ENCODE measurements around the gene PRRC2B. TPM values are rescaled to one million over a fixed set of nuclear protein-coding genes. Genes with fewer than 3 reads are reported as not detected.

PRRC2B gene
- total and polyA plus RNA-seq, 2 of the 13 experiments (the other 11 are each of a cell fraction or from before 2014, with no cell fraction given): 20.8 to 37.4 TPM

GRCh38 chr9:131502781-131503625, 109.1 kb downstream of the PRRC2B start, which contains the start of gene POMT1 (continued):
- TF ChIP-seq TSC22D2 (CRISPR knock-in tag; IDR thresholded peaks at IDR 0.05; ENCODE audit: borderline replicate concordance) (no peak), THAP8 (CRISPR knock-in tag; IDR thresholded peaks at IDR 0.05; ENCODE audit: borderline replicate concordance) (0 out of 2 replicates have a peak, but pooled peaks have one; percentile 39), KDM4B (CRISPR knock-in tag; IDR thresholded peaks at IDR 0.05) (peak; percentile 81; the same call in 1 of the 2 replicates), TRIM22 (IDR thresholded peaks at IDR 0.05) (no peak), ZNF205 (CRISPR knock-in tag; IDR thresholded peaks at IDR 0.05) (0 out of 2 replicates have a peak, but pooled peaks have one; percentile 27), ZNF225 (CRISPR knock-in tag; IDR thresholded peaks at IDR 0.05) (peak; percentile 83), ZNF883 (CRISPR knock-in tag; IDR thresholded peaks at IDR 0.05; ENCODE audit: not compliant biosample characterization) (peak; percentile 72), KLF11 (CRISPR knock-in tag; IDR thresholded peaks at IDR 0.05) (no peak), GLI4 (CRISPR knock-in tag; IDR thresholded peaks at IDR 0.05; ENCODE audit: borderline replicate concordance) (no peak), ZFP82 (CRISPR knock-in tag; IDR thresholded peaks at IDR 0.05; ENCODE audit: borderline replicate concordance) (peak; percentile 57; the same call in 1 of the 2 replicates), TOE1 (CRISPR knock-in tag; IDR thresholded peaks at IDR 0.05) (no peak), FOXO1 (CRISPR knock-in tag; IDR thresholded peaks at IDR 0.05) (peak; percentile 66), HIVEP1 (CRISPR knock-in tag; IDR thresholded peaks at IDR 0.05) (peak; percentile 68), ZNF414 (CRISPR knock-in tag; IDR thresholded peaks at IDR 0.05) (0 out of 2 replicates have a peak, but pooled peaks have one; percentile 77), KAT7 (CRISPR knock-in tag; IDR thresholded peaks at IDR 0.05; ENCODE audit: borderline replicate concordance) (peak; percentile 88), SMAD1 (CRISPR knock-in tag; IDR thresholded peaks at IDR 0.05; ENCODE audit: borderline replicate concordance, low read depth) (peak; percentile 93), ZNF275 (CRISPR knock-in tag; IDR thresholded peaks at IDR 0.05; ENCODE audit: borderline replicate concordance) (peak; percentile 57)
